NOMO-1 treated with DMSO at 0.1 percent for 48 hours (cell line): Measurements from ENCODE around the gene ARL10.
"Not testable (repeated sequence)": the region's sequence is repeated elsewhere in the genome, so short reads cannot be mapped to it uniquely, and the experiment has no call there.

Source experiments
- DNase-seq: peaks from one replicate; lab custom pipeline; 2025; ENCODE audit not compliant: unreplicated experiment; lab: John Stamatoyannopoulos, UW

The ARL10 gene

DNA sequence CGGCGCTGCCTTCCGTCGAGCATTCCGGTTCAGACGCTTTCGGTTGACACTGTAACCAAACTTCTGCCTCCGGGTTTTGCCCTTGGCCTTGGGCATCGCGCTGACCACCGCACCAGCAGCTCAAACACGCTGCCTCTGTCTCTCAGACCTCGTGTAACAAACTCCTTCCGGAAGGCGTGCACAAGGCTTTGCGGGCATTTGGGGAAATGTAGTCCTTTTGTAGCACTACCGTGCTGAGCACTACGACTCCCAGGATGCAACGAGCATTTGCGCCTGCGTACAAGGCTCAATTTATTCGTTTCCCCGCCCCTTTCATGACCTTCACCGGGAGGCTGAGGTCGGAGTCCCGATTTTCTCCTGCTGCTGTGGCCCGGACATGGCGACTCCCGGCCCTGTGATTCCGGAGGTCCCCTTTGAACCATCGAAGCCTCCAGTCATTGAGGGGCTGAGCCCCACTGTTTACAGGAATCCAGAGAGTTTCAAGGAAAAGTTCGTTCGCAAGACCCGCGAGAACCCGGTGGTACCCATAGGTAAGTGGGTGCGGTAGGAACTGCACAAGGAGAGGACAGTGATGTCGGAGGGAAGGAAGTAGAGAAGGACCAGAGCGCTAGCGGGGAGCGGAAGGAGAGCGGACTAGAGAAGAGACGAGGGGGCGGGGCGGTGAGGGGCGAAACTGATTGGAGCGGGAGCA lies 23.3 kb downstream of the ARL10 start, which contains the start of the genes HIGD2A and NOP16:
Gene HIGD2A, plus strand, starts transcription at position 308 of the 691 bp plus-strand sequence. Its CDS starts 69 bp downstream, at position 377.
Gene NOP16, minus strand, starts transcription at position 155 of the 691 bp plus-strand sequence. Its CDS starts 59 bp downstream, at position 96.
- peak; percentile 99 for DNase-seq

DNA sequence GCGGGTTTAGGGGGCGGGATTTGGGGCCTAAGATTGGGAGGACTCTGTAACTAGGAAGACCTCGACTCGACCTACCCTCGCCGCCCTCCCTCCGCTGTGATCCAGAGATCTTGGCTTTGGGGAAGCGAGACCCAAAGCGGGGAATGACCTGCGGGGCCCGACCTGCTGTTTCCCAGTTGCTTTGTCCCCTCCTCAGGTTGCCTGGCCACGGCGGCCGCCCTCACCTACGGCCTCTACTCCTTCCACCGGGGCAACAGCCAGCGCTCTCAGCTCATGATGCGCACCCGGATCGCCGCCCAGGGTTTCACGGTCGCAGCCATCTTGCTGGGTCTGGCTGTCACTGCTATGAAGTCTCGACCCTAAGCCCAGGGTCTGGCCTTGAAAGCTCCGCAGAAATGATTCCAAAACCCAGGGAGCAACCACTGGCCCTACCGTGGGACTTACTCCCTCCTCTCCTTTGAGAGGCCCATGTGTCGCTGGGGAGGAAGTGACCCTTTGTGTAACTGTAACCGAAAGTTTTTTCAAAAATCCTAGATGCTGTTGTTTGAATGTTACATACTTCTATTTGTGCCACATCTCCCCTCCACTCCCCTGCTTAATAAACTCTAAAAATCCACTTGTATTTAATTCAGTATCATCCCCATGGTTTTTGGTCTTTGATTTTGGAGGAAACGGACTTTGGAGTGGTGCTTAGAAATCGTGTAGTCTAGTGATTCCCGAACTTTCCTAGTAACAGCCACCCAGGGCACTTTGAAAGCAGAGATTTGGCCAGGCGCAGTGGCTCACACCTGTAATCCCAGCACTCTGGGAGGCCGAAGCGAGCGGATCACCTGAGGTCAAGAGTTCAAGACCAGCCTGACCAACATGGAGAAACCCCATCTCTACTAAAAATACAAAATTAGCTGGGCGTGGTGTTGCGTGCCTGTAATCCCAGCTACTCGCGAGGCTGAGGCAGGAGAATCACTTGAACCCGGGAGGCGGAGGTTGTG lies 24.1 kb downstream of the ARL10 start:
- peak; percentile 50 for DNase-seq

- no peak for DNase-seq
Measured at GRCh38 chr5:176391479-176391878, 26.2 kb downstream of the ARL10 start.

DNA sequence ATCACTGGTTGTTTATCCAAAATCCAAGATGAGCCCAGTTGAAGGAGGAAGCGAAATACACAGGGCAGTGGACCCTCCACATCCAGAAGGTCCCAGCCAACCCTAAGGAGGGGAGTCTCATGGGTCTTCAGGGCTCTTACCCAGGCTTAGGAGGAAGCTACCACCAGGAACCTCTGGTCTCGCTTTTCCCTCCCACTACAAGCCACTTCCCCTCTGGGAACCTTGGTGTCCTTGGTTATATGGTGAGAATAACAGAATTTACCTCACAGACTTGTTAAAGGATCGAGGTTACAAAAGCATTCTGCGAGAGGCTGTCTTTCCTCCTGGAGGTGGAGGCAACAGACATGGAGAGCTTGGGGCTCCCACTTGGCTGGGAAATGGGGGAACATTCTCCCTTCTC lies 26.7 kb downstream of the ARL10 start:
- DNase-seq: peak; percentile 10

- DNase-seq: no peak
Measured at GRCh38 chr5:176392526-176392925, 27.2 kb downstream of the ARL10 start.

DNA sequence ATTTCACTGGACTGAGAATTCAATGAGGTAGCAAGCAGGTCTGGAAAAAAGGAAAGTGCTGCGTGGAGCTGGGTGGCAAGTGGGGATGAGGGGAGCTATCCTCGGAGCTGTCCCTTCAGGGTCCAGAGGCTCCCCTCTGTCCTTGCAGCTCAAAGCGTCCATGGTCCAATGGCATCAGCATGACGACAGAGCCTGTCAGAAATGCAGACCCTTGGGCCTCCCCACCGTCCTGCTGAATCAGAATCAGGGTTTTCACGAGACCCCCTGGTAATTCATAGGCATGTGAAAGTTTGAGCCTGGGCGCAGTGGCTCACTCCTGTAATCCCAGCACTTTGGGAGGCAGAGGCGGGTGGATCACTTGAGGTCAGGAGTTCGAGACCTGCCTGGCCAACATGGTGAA lies 28.8 kb downstream of the ARL10 start:
- DNase-seq: no peak

- no peak for DNase-seq
Measured at GRCh38 chr5:176394881-176395675, 29.8 kb downstream of the ARL10 start.

GRCh38 chr5:176396330-176396729 lies 31.0 kb downstream of the ARL10 start:
- no peak for DNase-seq

- no peak for DNase-seq
Measured at GRCh38 chr5:176397736-176398420, 32.6 kb downstream of the ARL10 start.

GRCh38 chr5:176400382-176401156 lies 35.3 kb downstream of the ARL10 start:
- DNase-seq: no peak

DNA sequence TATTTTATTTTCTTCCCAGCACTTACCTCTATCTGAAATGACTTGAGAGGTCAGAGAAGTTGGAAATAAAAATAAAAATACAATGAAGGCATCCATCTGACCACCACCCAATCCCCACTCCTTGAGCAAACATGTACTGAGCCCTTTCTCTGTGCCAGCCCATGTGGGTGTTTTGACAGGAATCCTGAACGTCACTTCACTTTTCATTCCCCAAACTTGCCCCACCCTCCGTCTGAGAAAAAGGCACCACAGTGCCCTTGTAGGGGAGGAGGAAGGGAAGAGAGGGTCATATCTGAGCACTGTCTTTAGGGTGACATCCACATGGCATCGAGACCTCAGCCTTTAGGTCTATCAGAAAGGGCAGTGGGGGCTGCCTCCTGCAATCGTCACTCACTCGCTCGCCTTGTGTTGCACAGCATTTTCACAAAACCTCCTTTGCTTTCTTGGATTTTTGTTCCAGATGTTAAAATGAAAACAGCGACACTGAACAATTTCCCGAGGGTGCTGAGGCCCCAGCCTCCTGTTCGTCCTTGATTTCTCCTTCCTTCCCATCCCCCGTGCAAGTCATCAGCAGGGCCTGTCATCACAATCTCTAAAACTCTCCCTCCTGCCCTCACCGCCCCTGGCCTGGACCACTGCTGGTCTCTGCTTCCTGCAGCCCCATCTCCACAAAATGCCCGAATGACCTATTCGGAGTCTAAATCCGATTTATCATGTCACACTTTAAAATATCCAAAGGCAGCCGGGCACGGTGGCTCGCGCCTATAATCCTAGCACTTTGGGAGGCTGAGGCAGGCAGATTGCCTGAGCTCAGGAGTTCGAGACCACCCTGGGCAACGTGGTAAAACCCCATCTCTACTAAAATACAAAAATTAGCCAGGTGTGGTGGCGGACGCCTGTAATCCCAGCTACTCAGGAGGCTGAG lies 36.3 kb downstream of the ARL10 start:
- no peak for DNase-seq

- DNase-seq: no peak
Measured at GRCh38 chr5:176405656-176406435, 40.6 kb downstream of the ARL10 start.

DNA sequence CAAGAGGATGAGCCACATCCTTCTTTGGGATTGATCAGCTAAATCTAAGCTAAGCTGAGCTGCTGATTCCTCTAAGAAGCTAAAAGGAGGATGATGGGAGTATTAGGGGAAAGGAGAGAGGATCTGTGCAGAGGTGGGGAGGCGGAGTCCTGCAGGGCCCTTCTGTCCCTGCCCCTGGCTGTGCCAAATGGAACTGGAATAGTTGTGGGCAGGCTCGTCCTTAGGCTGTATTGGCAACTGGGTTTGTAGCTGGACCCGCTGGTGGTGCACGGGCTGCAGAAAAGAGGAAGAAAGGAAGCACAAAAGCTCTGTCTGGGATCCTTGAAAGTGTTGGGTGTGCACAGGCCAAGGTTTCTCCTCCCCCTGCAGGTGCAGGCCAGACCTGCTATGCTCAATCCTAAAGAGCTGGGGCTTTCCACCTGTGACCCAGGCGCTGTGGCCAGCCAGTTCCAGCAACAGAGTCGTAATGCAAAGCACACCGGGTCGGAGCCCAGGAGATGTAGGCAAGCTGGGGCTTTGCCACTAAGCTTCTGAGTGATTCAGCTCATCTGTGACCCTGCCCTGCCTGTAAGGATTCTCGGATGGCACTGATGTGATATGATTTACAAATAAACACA lies 41.3 kb downstream of the ARL10 start:
- DNase-seq: no peak

- DNase-seq: no peak
Measured at GRCh38 chr5:176407456-176408251, 42.4 kb downstream of the ARL10 start.

DNA sequence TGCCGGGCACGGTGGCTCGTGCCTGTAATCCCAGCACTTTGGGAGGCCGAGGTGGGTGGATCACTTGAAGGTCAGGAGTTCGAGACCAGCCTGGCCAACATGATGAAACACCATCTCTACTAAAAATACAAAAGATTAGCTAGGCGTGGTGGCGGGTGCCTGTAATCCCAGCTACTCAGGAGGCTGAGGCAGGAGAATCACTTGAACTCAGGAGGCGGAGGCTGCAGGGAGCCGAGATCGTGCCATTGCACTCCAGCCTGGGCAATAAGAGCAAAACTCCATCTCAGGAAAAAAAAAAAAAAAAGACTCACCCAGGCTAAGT lies 42.9 kb downstream of the ARL10 start:
- not testable (repeated sequence) for DNase-seq

DNA sequence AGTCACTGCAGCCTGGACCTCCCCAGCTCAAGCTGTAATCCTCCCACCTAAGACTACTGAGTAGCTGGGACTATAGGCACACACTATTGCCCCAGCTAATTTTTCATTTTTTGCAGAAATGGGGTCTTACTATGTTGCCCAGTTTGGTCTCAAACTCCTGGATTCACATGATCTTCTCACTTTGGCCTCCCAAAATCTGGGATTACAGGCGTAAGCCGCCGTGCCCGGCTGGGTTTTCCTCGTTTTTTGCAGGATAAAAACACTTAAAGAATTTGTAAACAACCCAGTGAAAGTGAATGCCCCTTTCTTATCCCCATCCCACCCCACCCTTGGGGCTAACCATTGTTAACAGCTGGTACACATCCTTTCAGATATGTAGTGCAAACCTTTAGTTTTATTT lies 43.3 kb downstream of the ARL10 start:
- no peak for DNase-seq

GRCh38 chr5:176409765-176410164 lies 44.5 kb downstream of the ARL10 start:
- DNase-seq: no peak
